A549 (cell line): ENCODE measurements around the gene CHSY3. TPM values are rescaled to one million over a fixed set of nuclear protein-coding genes. Genes with fewer than 3 reads are reported as not detected.

ENCODE experiments used
- ATAC-seq, 2 experiments: fragments of 200-7000 bp in 1 of 2; fragments of >200 bp in 1 of 2; cut with Nextera tagmentation in 1 of 2; cut with Tn5 transposase in 1 of 2; 3 replicates each; pipeline versions ENCODE4 v1.8.0 to v1.9.1; 2018 to 2020; ENCODE audit warnings: mild to moderate bottlenecking in 1 of 2, moderate library complexity in 1 of 2
- CTCF ChIA-PET: fragments of 300-600 bp; sonication (Branson Sonifier 250); formaldehyde crosslinking; extraction: SDS; loops from one replicate; lab custom pipeline; 2021; ENCODE audit warnings: antibody characterized with exemption, inconsistent platforms; lab: Yijun Ruan, JAX
- POLR2A ChIA-PET: fragments of 350-600 bp; formaldehyde crosslinking; extraction: SDS; loops from one replicate; lab custom pipeline; 2021; ENCODE audit warnings: antibody characterized with exemption, inconsistent platforms; lab: Yijun Ruan, JAX
- DNase-seq, 2 experiments: peaks; one replicate each; pipeline versions ENCODE4 v3.0.0 to v3.0.0-alpha.2; 2011 to 2016; ENCODE audit warnings: low read depth in 1 of 2, low spot score in 1 of 2
- FAIRE-seq: peaks from 2 replicates; lab custom pipeline; 2011; peaks lifted over from hg19 to GRCh38; lab: Jason Lieb, UNC
- H3K27ac ChIP-seq, 2 experiments: fragments of >200 bp; sonication (Bioruptor Twin); formaldehyde crosslinking; 3 replicates each; pipeline ENCODE4 v1.5.1; 2016 to 2017
- H3K4me1 ChIP-seq: fragments of >200 bp; sonication (Bioruptor Twin); formaldehyde crosslinking; 3 replicates; pipeline ENCODE4 v1.6.1; 2016
- H3K4me2 ChIP-seq: fragments of >200 bp; sonication (Bioruptor Twin); formaldehyde crosslinking; 3 replicates; pipeline ENCODE4 v1.6.1; 2016
- H3K4me3 ChIP-seq: fragments of >200 bp; sonication (Bioruptor Twin); formaldehyde crosslinking; 3 replicates; pipeline ENCODE4 v1.5.1; 2016
- H3K9me3 ChIP-seq: fragments of >200 bp; sonication (Bioruptor Twin); formaldehyde crosslinking; 3 replicates; pipeline ENCODE4 v1.6.1; 2016
- ATOH8 ChIP-seq: fragments of 250-450 bp; sonication (Bioruptor Pico); IDR thresholded peaks from 2 replicates; pipeline ENCODE4 v1.5.0; 2020; ENCODE audit warnings: low read depth, mild to moderate bottlenecking, moderate library complexity
- CBX8 ChIP-seq: fragments of 200-600 bp; sonication (generic); IDR thresholded peaks from 2 replicates; pipeline ENCODE4 v1.6.1; 2016
- CEBPB ChIP-seq, 2 experiments: fragments of >200 bp in 1 of 2; sonication (Bioruptor Twin) in 1 of 2; formaldehyde crosslinking in 1 of 2; IDR thresholded peaks; 2 replicates each; pipeline ENCODE4 v1.6.1; 2012 to 2016
- CHD2 ChIP-seq: fragments of 150-350 bp; IDR thresholded peaks from 2 replicates; pipeline ENCODE4 v1.6.1; 2014; ENCODE audit warnings: low read length; ENCODE audit not compliant: partially characterized antibody
- CHD4 ChIP-seq: fragments of 200-600 bp; sonication (generic); IDR thresholded peaks from 2 replicates; pipeline ENCODE4 v1.6.1; 2016; ENCODE audit warnings: antibody characterized with exemption, mild to moderate bottlenecking, borderline replicate concordance
- CTCF ChIP-seq: fragments of >200 bp; sonication (Bioruptor Twin); formaldehyde crosslinking; IDR thresholded peaks from 3 replicates; pipeline ENCODE4 v1.5.1; 2016
- EHMT2 ChIP-seq: fragments of 200-600 bp; sonication (generic); IDR thresholded peaks from 2 replicates; pipeline ENCODE4 v1.6.1; 2016; ENCODE audit warnings: antibody characterized with exemption, low read depth, mild to moderate bottlenecking, moderate library complexity
- ESRRA ChIP-seq: fragments of 150-350 bp; IDR thresholded peaks from 2 replicates; pipeline ENCODE4 v1.6.1; 2014; ENCODE audit warnings: mild to moderate bottlenecking, low read length, borderline replicate concordance
- FOSB ChIP-seq: fragments of 250-450 bp; sonication (Bioruptor Pico); IDR thresholded peaks from 2 replicates; pipeline ENCODE4 v1.5.0; 2020; ENCODE audit warnings: mild to moderate bottlenecking, moderate library complexity
- FOSL2 ChIP-seq, 2 experiments: fragments of 450-650 bp in 1 of 2; fragments of >200 bp in 1 of 2; sonication (Bioruptor Twin) in 1 of 2; formaldehyde crosslinking; IDR thresholded peaks; 2 replicates each; pipeline versions ENCODE4 v1.5.0 to v1.6.1; 2016 to 2020; ENCODE audit warnings: mild to moderate bottlenecking in 1 of 2, moderate library complexity in 1 of 2
- FOXS1 ChIP-seq: fragments of 250-450 bp; sonication (Bioruptor Pico); IDR thresholded peaks from 2 replicates; pipeline ENCODE4 v1.5.0; 2020; ENCODE audit warnings: mild to moderate bottlenecking, moderate library complexity
- GATA3 ChIP-seq: IDR thresholded peaks from 2 replicates; pipeline ENCODE4 v1.6.1; 2012; ENCODE audit warnings: borderline replicate concordance
- HDAC2 ChIP-seq: fragments of 200-600 bp; sonication (generic); IDR thresholded peaks from 2 replicates; pipeline ENCODE4 v1.6.1; 2016
- HOXA7 ChIP-seq: fragments of 250-450 bp; sonication (Bioruptor Pico); IDR thresholded peaks from 2 replicates; pipeline ENCODE4 v1.5.0; 2020; ENCODE audit warnings: mild to moderate bottlenecking, moderate library complexity
- JUN ChIP-seq, 2 experiments: fragments of >200 bp; sonication (Bioruptor Twin); formaldehyde crosslinking; IDR thresholded peaks; 2 replicates in 1 of 2; 3 replicates in 1 of 2; pipeline ENCODE4 v1.6.1; 2016 to 2017
- KDM1A ChIP-seq: fragments of 200-600 bp; sonication (generic); IDR thresholded peaks from 2 replicates; pipeline ENCODE4 v1.6.1; 2016; ENCODE audit warnings: low read depth, mild to moderate bottlenecking
- KDM5A ChIP-seq: fragments of 200-600 bp; sonication (generic); IDR thresholded peaks from 2 replicates; pipeline ENCODE4 v1.6.1; 2016; ENCODE audit warnings: antibody characterized with exemption, mild to moderate bottlenecking
- MAZ ChIP-seq: fragments of 150-350 bp; IDR thresholded peaks from 2 replicates; pipeline ENCODE4 v1.6.1; 2014; ENCODE audit warnings: antibody characterized with exemption, low read depth, low read length, borderline replicate concordance
- MYC ChIP-seq: IDR thresholded peaks from 2 replicates; pipeline ENCODE4 v1.6.1; 2012; ENCODE audit warnings: mild to moderate bottlenecking, inconsistent platforms, low read length, improper control_type of control experiment, borderline replicate concordance
- NR3C1 ChIP-seq: fragments of >200 bp; sonication (Bioruptor Twin); formaldehyde crosslinking; IDR thresholded peaks from 3 replicates; pipeline ENCODE4 v1.6.1; 2017
- PBX3 ChIP-seq: IDR thresholded peaks from 2 replicates; pipeline ENCODE4 v1.6.1; 2012
- PHF8 ChIP-seq: fragments of 200-600 bp; sonication (generic); IDR thresholded peaks from 2 replicates; pipeline ENCODE4 v1.6.1; 2016; ENCODE audit warnings: low read depth, mild to moderate bottlenecking, antibody characterized with exemption, moderate library complexity, borderline replicate concordance
- POLR2A ChIP-seq: IDR thresholded peaks from 2 replicates; pipeline ENCODE4 v1.6.1; 2012; ENCODE audit warnings: mild to moderate bottlenecking, low read length
- POLR2AphosphoS2 ChIP-seq: conservative IDR thresholded peaks from 2 replicates; pipeline ENCODE4 v1.6.1; 2012; ENCODE audit warnings: low read length, improper control_type of control experiment, inconsistent platforms
- RAD21 ChIP-seq, 2 experiments: fragments of >200 bp in 1 of 2; sonication (Bioruptor Twin) in 1 of 2; formaldehyde crosslinking in 1 of 2; IDR thresholded peaks in 1 of 2; conservative IDR thresholded peaks in 1 of 2; 2 replicates in 1 of 2; 3 replicates in 1 of 2; pipeline ENCODE4 v1.6.1; 2012 to 2018; ENCODE audit warnings: inconsistent platforms in 1 of 2
- RARB ChIP-seq: fragments of 250-450 bp; sonication (Bioruptor Pico); IDR thresholded peaks from 2 replicates; pipeline ENCODE4 v1.8.0; 2021; ENCODE audit warnings: mild to moderate bottlenecking, moderate library complexity
- RCOR1 ChIP-seq: fragments of 150-350 bp; IDR thresholded peaks from 2 replicates; pipeline ENCODE4 v1.6.1; 2014; ENCODE audit warnings: antibody characterized with exemption, low read length, low read depth
- TFCP2L1 ChIP-seq: fragments of 250-450 bp; sonication (Bioruptor Pico); IDR thresholded peaks from 2 replicates; pipeline ENCODE4 v1.5.0; 2021; ENCODE audit warnings: mild to moderate bottlenecking
- TP53 ChIP-seq: fragments of 250-450 bp; sonication (Bioruptor Pico); IDR thresholded peaks from 2 replicates; pipeline ENCODE4 v1.5.0; 2021; ENCODE audit warnings: mild to moderate bottlenecking, moderate library complexity
- ZNF302 ChIP-seq: fragments of 250-450 bp; sonication (Bioruptor Pico); IDR thresholded peaks from 2 replicates; pipeline ENCODE4 v1.9.0; 2021; ENCODE audit warnings: inconsistent platforms, mild to moderate bottlenecking, moderate library complexity
- ZSCAN20 ChIP-seq: fragments of 250-450 bp; sonication (Bioruptor Pico); IDR thresholded peaks from 2 replicates; pipeline ENCODE4 v1.8.0; 2022; ENCODE audit warnings: mild to moderate bottlenecking, moderate library complexity
- WGBS: methylation state at CpG from one replicate; pipeline ENCODE4 v1.1.6; 2017; ENCODE audit errors: missing lambda C conversion rate; 5-methylcytosine and 5-hydroxymethylcytosine counted together
- polyA plus RNA-seq, 4 experiments: library from polyadenylated mRNA; depleted of rRNA in 3 of 4; stranded (reverse); fragments of >200 nt; fragmentation: RNase III in 1 of 4; extraction: RNeasy Plus Mini Kit Qiagen cat#74134 plus additional on column Dnase treatment in 1 of 4; gene quantifications; 2 replicates in 3 of 4; 3 replicates in 1 of 4; pipeline ENCODE4 v1.2.3, GENCODE V29; 2011 to 2017
- TF ChIP-seq, protein P1 (sequence below): IDR thresholded peaks from 2 replicates; pipeline ENCODE4 v1.6.1; 2012; ENCODE audit warnings: low read depth, borderline replicate concordance

The CHSY3 gene
- polyA plus RNA-seq, 2 of the 4 experiments (the other 2 are of a cell fraction), result 0.06 to 0.12 TPM

DNA sequence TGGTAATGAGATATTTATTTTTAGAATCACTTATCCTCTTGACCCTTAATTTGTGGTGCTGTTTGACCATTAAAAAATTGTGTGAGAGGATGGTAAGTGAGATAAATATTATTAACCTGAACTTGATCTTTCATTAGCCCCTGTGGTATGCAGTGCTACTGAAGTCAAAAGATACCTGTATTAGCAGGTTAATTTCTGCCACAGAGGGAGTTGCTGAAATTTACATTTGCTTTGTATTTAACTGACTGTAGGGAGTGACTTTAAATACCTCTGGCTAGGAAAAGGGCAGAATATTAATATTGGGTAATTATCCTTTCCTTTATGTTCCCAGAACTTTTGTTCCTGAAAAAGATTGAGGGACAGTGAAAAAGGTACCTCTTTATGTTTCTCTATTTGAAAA lies 133.6 kb downstream of the CHSY3 start:
- no peak for DNase-seq
- ATAC-seq, result no peak
- FAIRE-seq, result no peak
- H3K9me3 ChIP-seq, result no peaks in the 10 kb centered on the region
- no peak overlapping the region for H3K4me2 ChIP-seq
- TF ChIP-seq CBX8 (no peak), RARB (CRISPR knock-in tag) (no peak), MYC (no peak), RAD21 (conservative IDR thresholded peaks at IDR 0.05 in 1 of 2, IDR thresholded peaks at IDR 0.05 in 1 of 2) (no peak), FOSL2 (IDR thresholded peaks at IDR 0.05) (no peak), FOSL2 (CRISPR knock-in tag; IDR thresholded peaks at IDR 0.05) (no peak), CHD4 (no peak), FOSB (no peak), EHMT2 (no peak), PBX3 (no peak), POLR2A (no peak), ZNF302 (CRISPR knock-in tag) (no peak), ESRRA (no peak), TP53 (CRISPR knock-in tag) (no peak), KDM5A (no peak), POLR2AphosphoS2 (no peak), HOXA7 (CRISPR knock-in tag) (no peak), KDM1A (no peak), GATA3 (no peak), RCOR1 (no peak)
- ChIA-PET CTCF (no interaction called here), POLR2A (no interaction called here)
- H3K4me3 ChIP-seq, result no peak overlapping the region
- H3K4me1 ChIP-seq, result no peaks in the 10 kb centered on the region
- H3K27ac ChIP-seq, result no peak overlapping the region

GRCh38 chr5:130043834-130044233 lies 139.6 kb downstream of the CHSY3 start:
- no peak for ATAC-seq
- no peaks in the 10 kb centered on the region for H3K4me1 ChIP-seq
- FAIRE-seq, result no peak
- no peak for TF ChIP-seq RCOR1
- TF ChIP-seq, protein P1, sequence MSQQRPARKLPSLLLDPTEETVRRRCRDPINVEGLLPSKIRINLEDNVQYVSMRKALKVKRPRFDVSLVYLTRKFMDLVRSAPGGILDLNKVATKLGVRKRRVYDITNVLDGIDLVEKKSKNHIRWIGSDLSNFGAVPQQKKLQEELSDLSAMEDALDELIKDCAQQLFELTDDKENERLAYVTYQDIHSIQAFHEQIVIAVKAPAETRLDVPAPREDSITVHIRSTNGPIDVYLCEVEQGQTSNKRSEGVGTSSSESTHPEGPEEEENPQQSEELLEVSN, result no peak
- TF ChIP-seq TFCP2L1 (CRISPR knock-in tag), result no peak
- TF ChIP-seq CHD2, result no peak
- no peak for TF ChIP-seq GATA3
- no peak for TF ChIP-seq CTCF
- no peak for TF ChIP-seq CEBPB (IDR thresholded peaks at IDR 0.05)
- TF ChIP-seq EHMT2, result no peak
- TF ChIP-seq FOXS1, result no peak
- no peak for TF ChIP-seq JUN (IDR thresholded peaks at IDR 0.05)
- no peak for TF ChIP-seq CBX8
- no peak for TF ChIP-seq NR3C1
- TF ChIP-seq ZSCAN20 (CRISPR knock-in tag), result no peak
- no peak for TF ChIP-seq RAD21 (conservative IDR thresholded peaks at IDR 0.05 in 1 of 2, IDR thresholded peaks at IDR 0.05 in 1 of 2)
- no peak for TF ChIP-seq ATOH8
- TF ChIP-seq HDAC2, result no peak
- TF ChIP-seq CHD4, result no peak
- no peak for TF ChIP-seq PHF8
- TF ChIP-seq MAZ, result no peak
- TF ChIP-seq, all 56 proteins: peak for 0
- H3K4me3 ChIP-seq, result no peak overlapping the region
- 15% methylated on average over 1 of the region's 1 CpG for WGBS
- DNase-seq, result no peak
- CTCF ChIA-PET, result no interaction called here
- H3K4me2 ChIP-seq, result no peak overlapping the region
- POLR2A ChIA-PET, result no interaction called here
- no peak overlapping the region for H3K27ac ChIP-seq
- no peaks in the 10 kb centered on the region for H3K9me3 ChIP-seq
